Stimulated activated CD4-positive, alpha-beta T cell treated with anti-CD3 and anti-CD28 coated beads, Interleukin-2, amount 100 ng/mL, for 24 hours (primary cell): ENCODE results near the gene SORD.
"Not testable (repeated sequence)": the region's sequence is repeated elsewhere in the genome, so short reads cannot be mapped to it uniquely, and the experiment has no call there.

Source experiments
- DNase-seq, 2 donors: peaks; one replicate each; pipeline ENCODE4 v3.0.0-alpha.2; 2020

The SORD gene

GRCh38 chr15:45022871-45023658 lies at the start of gene SORD:
Gene SORD, plus strand, starts transcription at chr15:45023195. Its CDS starts 89 bp downstream, at chr15:45023284.
- DNase-seq, result peak; percentile 96 to 98

GRCh38 chr15:44976183-44976582 lies 46.8 kb upstream of the SORD start:
- DNase-seq, result not testable (repeated sequence)

- DNase-seq, result not testable (repeated sequence)
These were observed 45.2 kb upstream of the SORD start for GRCh38 chr15:44977781-44978180.

- not testable (repeated sequence) for DNase-seq
These were observed 43.2 kb upstream of the SORD start for GRCh38 chr15:44979617-44980339.

- DNase-seq, result not testable (repeated sequence)
These were observed 38.9 kb upstream of the SORD start for GRCh38 chr15:44984144-44984543.

- not testable (repeated sequence) for DNase-seq
These were observed 36.5 kb upstream of the SORD start for GRCh38 chr15:44986346-44987055.

- not testable (repeated sequence) for DNase-seq
These were observed 35.3 kb upstream of the SORD start for GRCh38 chr15:44987711-44988110.

- DNase-seq, result not testable (repeated sequence)
These were observed 34.7 kb upstream of the SORD start for GRCh38 chr15:44988184-44988869.

- DNase-seq, result not testable (repeated sequence)
These were observed 34.1 kb upstream of the SORD start for GRCh38 chr15:44988870-44989219.

GRCh38 chr15:44997632-44998031 lies 25.4 kb upstream of the SORD start:
- not testable (repeated sequence) for DNase-seq

GRCh38 chr15:44999105-44999504 lies 23.9 kb upstream of the SORD start:
- no peak for DNase-seq

- DNase-seq, result not testable (repeated sequence)
These were observed 21.8 kb upstream of the SORD start for GRCh38 chr15:45001180-45001579.

- DNase-seq, result not testable (repeated sequence)
These were observed 19.1 kb upstream of the SORD start for GRCh38 chr15:45003731-45004410.

- DNase-seq, result not testable (repeated sequence)
These were observed 18.3 kb upstream of the SORD start for GRCh38 chr15:45004590-45005175.

GRCh38 chr15:45009046-45009445 lies 13.9 kb upstream of the SORD start:
- DNase-seq, result no peak

GRCh38 chr15:45015114-45015513 lies 7.9 kb upstream of the SORD start:
- not testable (repeated sequence) for DNase-seq

- DNase-seq, result not testable (repeated sequence)
These were observed 2.6 kb upstream of the SORD start for GRCh38 chr15:45020222-45020900.

- DNase-seq, result not testable (repeated sequence)
These were observed 2.1 kb upstream of the SORD start for GRCh38 chr15:45020901-45021259.

GRCh38 chr15:45021348-45021747 lies 1.6 kb upstream of the SORD start:
- no peak for DNase-seq

- peak in 1 of 2 donors; percentile 13 for DNase-seq
These were observed 747 bp downstream of the SORD start for GRCh38 chr15:45023659-45024225.

GRCh38 chr15:45024649-45025048 lies 1.7 kb downstream of the SORD start:
- not testable (repeated sequence) for DNase-seq
